Measurements from ENCODE around the gene KRT76.

KRT76 gene

DNA sequence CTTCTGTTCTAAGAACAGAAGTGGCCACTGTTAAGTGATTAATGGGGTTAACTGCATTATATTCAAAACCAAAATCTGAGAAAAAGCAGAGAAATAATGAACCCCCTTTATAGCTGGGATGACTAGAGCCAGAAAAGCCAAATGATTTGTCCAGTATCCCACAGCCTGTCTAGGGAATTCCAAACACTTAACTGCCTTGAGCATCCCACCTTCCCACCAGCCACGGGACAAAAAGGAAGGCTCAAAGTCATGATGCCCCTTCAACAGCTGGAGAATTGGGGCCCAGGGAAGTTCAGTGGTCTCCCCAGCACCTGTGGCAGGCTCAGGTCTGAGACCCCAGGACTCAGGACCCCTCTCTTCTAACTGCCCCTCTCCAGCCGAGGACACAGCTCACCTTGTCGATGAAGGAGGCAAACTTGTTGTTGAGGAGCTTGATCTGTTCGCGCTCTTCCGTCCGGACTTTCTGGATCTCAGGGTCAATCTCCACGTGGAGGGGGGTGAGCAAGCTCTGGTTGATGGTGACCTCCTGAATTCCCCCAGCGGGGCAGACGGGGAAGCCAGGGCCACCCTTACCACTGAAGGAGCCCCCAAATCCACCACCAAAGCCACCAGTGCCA lies 36.2 kb upstream of the KRT76 start:
- no peak for DNase-seq

- no peak for DNase-seq
Observed at GRCh38 chr12:52812749-52813148, 35.6 kb upstream of the KRT76 start.

- DNase-seq: no peak
Observed at GRCh38 chr12:52812073-52812400, 34.9 kb upstream of the KRT76 start.

- no peak for DNase-seq
Observed at GRCh38 chr12:52811191-52812072, 34.3 kb upstream of the KRT76 start.

- no peak for DNase-seq
Observed at GRCh38 chr12:52810554-52810953, 33.4 kb upstream of the KRT76 start.

DNA sequence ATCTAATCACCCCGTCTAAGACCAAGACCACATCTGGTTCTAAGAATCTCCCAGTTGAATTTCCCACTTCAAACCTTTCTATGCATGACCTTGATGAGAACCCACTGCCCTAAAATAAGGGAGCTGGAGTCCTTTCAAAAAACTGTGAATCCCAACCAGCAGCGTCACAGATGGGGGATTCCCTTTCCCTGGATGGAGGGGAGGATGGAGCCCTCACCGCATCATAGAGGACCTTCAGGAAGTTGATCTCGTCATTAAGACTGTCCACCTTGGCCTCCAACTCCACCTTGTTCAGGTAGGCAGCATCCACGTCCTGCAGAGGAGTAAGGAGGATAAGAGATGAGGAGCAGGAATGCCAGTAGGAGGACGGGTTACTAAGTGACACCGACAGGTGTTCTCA lies 32.0 kb upstream of the KRT76 start:
- DNase-seq: no peak

- no peak for DNase-seq
Observed at GRCh38 chr12:52808573-52809160, 31.5 kb upstream of the KRT76 start.

DNA sequence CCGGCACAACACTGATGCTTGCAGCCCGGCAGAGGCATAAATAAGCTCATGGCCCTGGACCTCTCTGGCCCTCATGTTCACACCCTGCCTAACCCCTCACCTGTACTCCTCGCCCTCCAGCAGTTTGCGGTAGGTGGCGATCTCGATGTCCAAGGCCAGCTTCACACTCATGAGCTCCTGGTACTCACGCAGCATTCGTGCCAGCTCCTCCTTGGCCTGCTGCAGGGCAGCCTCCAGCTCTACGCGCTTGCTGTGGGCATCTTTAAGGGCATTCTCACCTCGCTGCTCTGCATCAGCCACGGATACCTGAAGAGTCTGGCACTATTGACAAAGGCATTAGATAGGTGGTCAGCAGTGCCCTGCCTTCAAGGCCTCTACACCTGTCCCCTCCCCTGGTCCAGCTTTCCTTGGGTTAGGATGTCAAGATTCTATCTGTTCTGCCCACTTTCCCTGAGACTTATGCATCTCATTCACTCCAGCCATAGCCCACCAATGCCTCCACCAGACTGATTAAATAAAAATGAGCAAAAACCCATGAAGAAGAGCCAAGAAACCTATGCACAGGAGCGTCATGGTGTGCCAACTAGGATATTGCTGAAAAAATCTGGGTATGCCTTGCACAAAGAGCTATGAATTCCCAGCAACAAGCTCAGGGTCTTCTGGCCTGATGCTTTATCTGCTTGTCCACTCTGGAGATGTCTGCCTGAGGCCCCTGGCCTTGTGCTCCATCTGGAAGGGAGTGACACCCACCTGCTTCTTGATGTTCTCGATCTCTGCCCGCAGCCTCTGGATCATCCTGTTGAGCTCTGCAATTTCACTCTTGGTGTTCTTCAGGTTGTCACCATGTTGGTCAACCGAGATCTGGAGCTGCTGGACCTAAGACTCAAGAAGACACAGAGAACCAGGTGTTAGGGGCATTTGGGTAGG lies 30.7 kb upstream of the KRT76 start:
- no peak for DNase-seq

- no peak for DNase-seq
Observed at GRCh38 chr12:52806821-52807543, 29.8 kb upstream of the KRT76 start.

GRCh38 chr12:52806169-52806811 lies 29.1 kb upstream of the KRT76 start:
- no peak for DNase-seq

- DNase-seq: no peak
Observed at GRCh38 chr12:52805739-52806138, 28.6 kb upstream of the KRT76 start.

- DNase-seq: no peak
Observed at GRCh38 chr12:52805000-52805399, 27.9 kb upstream of the KRT76 start.

DNA sequence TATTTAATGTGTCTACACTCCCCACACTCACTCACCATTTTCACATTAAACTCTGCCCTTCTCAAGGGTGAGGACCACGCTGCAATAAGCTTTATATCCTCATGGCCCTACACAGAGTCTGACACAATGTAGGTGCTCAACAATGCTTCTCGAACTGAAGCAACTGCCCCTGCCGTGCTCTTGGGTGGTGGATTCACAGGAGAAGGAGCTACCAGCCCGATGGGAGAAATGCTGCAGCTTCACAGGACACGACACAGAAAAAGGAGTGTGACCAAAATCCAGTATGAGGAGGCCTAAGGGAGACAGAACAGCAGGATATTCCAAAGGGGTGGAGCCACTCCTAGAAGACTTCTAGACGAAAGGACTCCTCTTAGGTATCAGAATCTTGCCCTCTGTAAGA lies 25.3 kb upstream of the KRT76 start:
- no peak for DNase-seq

GRCh38 chr12:52801773-52802172 lies 24.6 kb upstream of the KRT76 start:
- DNase-seq: no peak

DNA sequence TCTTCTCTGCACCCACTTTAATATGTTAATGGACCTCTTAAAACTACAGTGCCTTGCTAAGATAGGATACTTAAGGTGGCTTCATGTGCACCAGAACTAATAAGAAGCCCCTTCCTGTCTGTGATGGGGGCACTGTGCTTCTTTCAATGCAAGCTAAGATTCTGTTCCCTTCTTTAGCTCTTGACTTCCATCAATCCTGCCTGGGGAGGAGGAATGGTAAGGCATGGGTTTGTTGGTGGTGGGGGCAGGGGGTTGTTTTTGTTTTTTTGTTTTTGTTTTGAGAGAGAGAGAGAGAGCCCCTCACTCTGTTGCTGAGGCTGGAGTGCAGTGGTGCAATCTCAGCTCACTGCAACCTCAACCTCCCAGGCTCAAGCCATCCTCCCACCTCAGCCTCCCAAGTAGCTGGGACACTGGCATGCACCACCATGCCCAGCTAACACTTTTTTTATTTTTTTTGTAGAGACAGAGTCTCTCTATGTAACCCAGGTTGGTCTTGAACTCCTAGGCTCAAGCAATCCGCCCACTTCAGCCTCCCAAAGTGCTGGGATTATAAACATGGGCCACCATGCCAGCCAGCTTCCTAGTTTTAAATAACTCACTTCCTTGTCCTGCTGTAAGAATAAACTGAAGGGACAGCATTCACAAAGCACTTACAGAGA lies 23.2 kb upstream of the KRT76 start:
- DNase-seq: no peak

- no peak for DNase-seq
Observed at GRCh38 chr12:52799505-52800211, 22.5 kb upstream of the KRT76 start.

GRCh38 chr12:52798671-52799504 lies 21.7 kb upstream of the KRT76 start:
- DNase-seq: peak in 1 of 2 experiments; percentile 25

DNA sequence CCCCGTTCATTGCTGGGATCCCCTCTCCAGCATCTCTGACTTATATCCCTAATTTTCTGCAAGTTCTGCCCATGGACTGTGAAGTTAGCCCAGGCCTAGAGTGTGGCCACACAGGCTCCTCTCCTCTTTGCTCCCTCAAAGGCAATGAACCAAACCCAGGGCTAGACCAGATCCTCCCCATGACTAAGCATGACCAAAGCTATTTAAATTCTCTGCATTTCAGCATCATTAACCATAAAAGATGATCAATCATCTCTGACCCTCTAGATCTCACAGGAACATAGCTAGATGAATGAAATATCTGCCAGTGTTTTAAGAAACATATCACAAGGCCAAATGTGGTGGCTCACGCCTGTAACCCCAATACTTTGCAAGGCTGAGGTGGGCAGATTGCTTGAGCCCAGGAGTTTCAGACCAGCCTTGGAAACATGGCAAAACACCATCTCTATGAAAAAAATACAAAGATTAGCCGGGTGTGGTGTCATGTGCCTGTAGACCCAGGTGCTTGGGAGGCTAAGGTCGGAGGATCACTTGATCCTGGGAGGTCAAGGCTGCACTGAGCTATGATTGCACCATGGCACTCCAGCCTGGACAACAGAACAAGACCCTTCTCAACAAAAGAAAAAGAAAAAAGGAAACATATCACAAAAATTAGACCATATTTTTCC lies 21.0 kb upstream of the KRT76 start:
- DNase-seq: no peak

DNA sequence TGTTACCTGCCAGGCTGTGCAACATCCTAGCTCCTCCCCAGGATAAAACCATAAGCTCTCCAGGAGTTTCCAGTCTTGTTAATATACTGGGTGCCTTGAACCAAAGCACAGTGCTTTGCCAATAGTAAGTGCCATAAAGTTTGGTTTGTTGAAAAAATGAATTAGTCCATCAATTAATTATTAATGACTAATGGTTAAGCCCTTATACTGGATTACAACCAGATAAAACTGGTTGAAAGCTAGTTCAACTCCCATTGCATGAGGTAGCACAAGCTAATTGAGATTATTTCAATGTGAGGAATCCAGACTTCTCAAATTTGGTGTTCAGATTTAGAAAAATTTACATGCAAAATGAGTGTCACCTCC lies 20.4 kb upstream of the KRT76 start:
- DNase-seq: no peak
